Measurements from ENCODE around the gene TGFBR1. TPM values are rescaled to one million over a fixed set of nuclear protein-coding genes. Genes with fewer than 3 reads are reported as not detected.

TGFBR1 gene
- total RNA-seq, 1 donor from 2014 or later: 138 TPM

DNA sequence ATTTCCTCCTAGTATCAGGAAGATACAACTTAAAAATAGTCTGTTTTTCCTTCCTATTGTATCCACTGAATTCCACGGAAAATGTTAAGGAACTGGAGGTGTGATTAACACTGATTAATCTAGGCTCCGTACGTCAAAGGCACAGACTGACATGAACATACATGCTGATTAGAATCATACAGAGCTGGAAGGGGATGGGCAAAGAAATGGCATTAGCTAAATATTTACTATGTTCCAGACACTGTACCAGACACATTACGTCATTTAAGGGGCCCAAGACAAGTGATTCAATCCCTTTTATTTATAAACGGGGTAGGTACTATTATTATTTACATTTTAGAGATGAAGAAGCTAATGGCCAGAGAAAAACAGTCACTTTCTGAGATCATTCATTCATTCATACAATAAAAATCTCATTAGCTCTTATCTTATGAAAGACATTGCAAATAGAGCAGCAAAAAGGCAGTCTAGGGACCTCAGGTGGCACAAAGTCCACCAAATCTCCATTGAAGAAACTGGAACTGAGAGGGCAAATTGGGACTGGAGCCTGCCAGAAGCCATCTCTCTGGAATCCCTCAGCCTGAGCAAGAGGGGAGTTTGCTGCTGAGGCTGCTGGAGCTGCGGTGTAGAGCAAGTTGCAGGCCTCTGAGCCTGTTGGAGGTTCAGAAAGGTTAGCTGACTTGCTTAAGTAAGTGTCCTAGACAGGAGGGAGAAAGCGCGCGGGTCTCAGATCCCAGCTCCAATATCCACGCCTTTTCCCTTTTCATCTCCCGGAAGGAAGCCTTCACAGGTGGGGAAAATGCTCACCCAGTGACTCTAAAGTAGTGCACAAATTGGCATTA, 1.6 kb upstream of the TGFBR1 start:
- Histone ChIP-seq H3K9ac (no peak overlapping the region), H4K20me1 (ENCODE audit: low read depth) (peaks cover 29% of the 10 kb centered on the region), H3K36me3 (no peaks in the 10 kb centered on the region), H3F3A (ENCODE audit: low read depth) (peaks cover 22% of the 10 kb centered on the region), H3K27ac (no peak overlapping the region), H3K4me3 (peak overlapping the region; percentile 51), H3K4me1 (peaks cover 35% of the 10 kb centered on the region), H2AFZ (replicated peaks) (peak overlapping the region; percentile 80), H3K27me3 (peaks cover 16% of the 10 kb centered on the region), H3K9me3 (ENCODE audit: low read depth) (no peaks in the 10 kb centered on the region), H3K4me2 (peak overlapping the region; percentile 87), H3K79me2 (ENCODE audit: low read depth) (peaks cover 30% of the 10 kb centered on the region)
- no peak overlapping the region for H3K27ac Mint-ChIP-seq
- peaks cover 5% of the 10 kb centered on the region for H3K9me3 Mint-ChIP-seq
- peaks cover 3% of the 10 kb centered on the region for H3K36me3 Mint-ChIP-seq
- peaks cover 35% of the 10 kb centered on the region for H3K4me1 Mint-ChIP-seq
- H3K4me3 Mint-ChIP-seq: peak overlapping the region; percentile 89
- peaks cover 6% of the 10 kb centered on the region for H3K27me3 Mint-ChIP-seq (ENCODE audit: insufficient read depth, low read depth)
- TF ChIP-seq EZH2 (IDR thresholded peaks at IDR 0.05) (no peak), EZH2phosphoT487 (IDR thresholded peaks at IDR 0.05) (no peak)
- TF ChIP-seq, protein P1, sequence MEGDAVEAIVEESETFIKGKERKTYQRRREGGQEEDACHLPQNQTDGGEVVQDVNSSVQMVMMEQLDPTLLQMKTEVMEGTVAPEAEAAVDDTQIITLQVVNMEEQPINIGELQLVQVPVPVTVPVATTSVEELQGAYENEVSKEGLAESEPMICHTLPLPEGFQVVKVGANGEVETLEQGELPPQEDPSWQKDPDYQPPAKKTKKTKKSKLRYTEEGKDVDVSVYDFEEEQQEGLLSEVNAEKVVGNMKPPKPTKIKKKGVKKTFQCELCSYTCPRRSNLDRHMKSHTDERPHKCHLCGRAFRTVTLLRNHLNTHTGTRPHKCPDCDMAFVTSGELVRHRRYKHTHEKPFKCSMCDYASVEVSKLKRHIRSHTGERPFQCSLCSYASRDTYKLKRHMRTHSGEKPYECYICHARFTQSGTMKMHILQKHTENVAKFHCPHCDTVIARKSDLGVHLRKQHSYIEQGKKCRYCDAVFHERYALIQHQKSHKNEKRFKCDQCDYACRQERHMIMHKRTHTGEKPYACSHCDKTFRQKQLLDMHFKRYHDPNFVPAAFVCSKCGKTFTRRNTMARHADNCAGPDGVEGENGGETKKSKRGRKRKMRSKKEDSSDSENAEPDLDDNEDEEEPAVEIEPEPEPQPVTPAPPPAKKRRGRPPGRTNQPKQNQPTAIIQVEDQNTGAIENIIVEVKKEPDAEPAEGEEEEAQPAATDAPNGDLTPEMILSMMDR (IDR thresholded peaks at IDR 0.05): no peak
- peak; percentile 52 for DNase-seq (ENCODE audit: low spot score)

DNA sequence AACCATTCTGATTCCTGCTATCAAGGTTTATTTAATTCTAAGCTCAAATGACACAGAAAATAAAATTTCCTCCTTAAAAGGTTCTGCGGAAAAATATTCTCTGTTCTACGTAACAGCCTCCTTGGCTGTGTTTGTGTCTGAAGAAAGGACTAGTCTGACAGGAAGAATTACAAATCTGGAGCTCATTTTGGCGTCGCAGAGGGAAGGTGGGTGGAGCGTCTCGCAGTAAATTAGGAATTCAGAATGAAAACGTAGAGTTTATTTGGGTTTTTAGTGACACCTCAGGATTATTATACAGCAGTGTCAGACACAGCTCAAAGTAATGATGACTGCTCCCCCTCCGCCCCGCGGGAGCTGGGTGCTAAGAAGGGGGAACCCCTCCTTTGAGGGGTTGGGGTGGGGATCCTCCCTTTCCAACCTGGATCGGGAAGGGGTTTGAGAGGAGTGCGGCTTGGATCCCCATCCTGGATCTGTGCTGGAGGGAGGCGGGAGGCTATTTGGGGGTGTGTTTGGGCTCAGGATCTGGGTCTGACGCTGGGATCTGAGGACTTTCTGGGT, 933 bp upstream of the TGFBR1 start:
- no peak overlapping the region for H3K9ac ChIP-seq
- Mint-ChIP-seq H3K36me3 (peaks cover 10% of the 10 kb centered on the region), H3K27ac (peak overlapping the region; percentile 14), H3K4me1 (peaks cover 39% of the 10 kb centered on the region), H3K4me3 (peak overlapping the region; percentile 89), H3K9me3 (peaks cover 9% of the 10 kb centered on the region), H3K27me3 (ENCODE audit: insufficient read depth, low read depth) (peaks cover 6% of the 10 kb centered on the region)
- peaks cover 22% of the 10 kb centered on the region for H3F3A ChIP-seq (ENCODE audit: low read depth)
- peaks cover 37% of the 10 kb centered on the region for H3K79me2 ChIP-seq (ENCODE audit: low read depth)
- H3K4me3 ChIP-seq: peak overlapping the region; percentile 51
- H3K4me1 ChIP-seq: peaks cover 36% of the 10 kb centered on the region
- H4K20me1 ChIP-seq (ENCODE audit: low read depth): peaks cover 36% of the 10 kb centered on the region
- H3K36me3 ChIP-seq: no peaks in the 10 kb centered on the region
- peak; percentile 36 for DNase-seq (ENCODE audit: low spot score)
- peak overlapping the region; percentile 80 for H2AFZ ChIP-seq (replicated peaks)
- H3K27ac ChIP-seq: no peak overlapping the region
- H3K9me3 ChIP-seq (ENCODE audit: low read depth): no peaks in the 10 kb centered on the region
- H3K4me2 ChIP-seq: peak overlapping the region; percentile 87
- H3K27me3 ChIP-seq: peaks cover 16% of the 10 kb centered on the region
- TF ChIP-seq, protein P1 (IDR thresholded peaks at IDR 0.05): no peak
- TF ChIP-seq EZH2 (IDR thresholded peaks at IDR 0.05) (no peak), EZH2phosphoT487 (IDR thresholded peaks at IDR 0.05) (no peak)

DNA sequence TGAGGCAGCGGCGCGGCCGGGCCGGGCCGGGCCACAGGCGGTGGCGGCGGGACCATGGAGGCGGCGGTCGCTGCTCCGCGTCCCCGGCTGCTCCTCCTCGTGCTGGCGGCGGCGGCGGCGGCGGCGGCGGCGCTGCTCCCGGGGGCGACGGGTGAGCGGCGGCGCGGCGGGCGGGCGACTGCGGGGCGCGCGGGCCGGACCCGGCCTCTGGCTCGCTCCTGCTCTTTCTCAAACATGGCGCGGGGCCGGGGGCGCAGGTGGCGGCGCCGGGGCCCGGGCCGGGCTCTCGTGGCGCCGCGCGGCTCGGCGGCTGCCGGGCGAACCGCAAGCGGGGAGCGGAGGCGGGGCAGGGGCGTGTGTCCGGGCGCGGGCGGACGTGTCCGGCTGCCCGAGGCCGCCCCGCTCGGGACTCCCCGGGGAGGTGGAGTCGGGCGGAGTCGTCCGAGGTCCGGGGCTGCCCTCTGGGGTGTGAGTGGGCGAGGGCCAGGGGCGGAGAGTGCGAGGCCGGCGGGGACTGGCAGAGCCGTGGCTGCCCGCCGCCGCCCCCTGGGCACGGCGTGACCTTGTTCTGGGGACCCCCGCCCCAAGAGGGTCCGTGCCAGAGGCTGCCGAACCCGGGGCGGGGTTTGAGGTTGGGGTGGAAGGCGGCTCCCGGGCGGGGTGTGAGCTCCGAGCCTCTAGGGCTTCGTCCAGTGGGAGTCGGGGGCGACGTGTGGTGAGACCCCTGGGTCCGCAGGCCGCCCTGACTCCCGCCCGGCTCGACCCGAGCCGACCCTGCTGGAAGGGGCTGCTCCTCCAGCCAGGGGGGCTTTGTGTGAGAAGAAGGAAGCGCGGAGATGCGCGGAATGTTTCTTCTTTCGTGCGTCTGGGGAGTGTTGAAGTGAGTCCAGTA, 485 bp downstream of the TGFBR1 start:
- H3K36me3 ChIP-seq: no peaks in the 10 kb centered on the region
- H3K27me3 ChIP-seq: peaks cover 16% of the 10 kb centered on the region
- peaks cover 36% of the 10 kb centered on the region for H3K4me1 ChIP-seq
- Mint-ChIP-seq H3K4me3 (peak overlapping the region; percentile 89), H3K27ac (peak overlapping the region; percentile 48), H3K36me3 (peaks cover 23% of the 10 kb centered on the region), H3K4me1 (peaks cover 39% of the 10 kb centered on the region), H3K27me3 (ENCODE audit: insufficient read depth, low read depth) (peaks cover 4% of the 10 kb centered on the region), H3K9me3 (peaks cover 12% of the 10 kb centered on the region)
- no peaks in the 10 kb centered on the region for H3K9me3 ChIP-seq (ENCODE audit: low read depth)
- H4K20me1 ChIP-seq (ENCODE audit: low read depth): peaks cover 50% of the 10 kb centered on the region
- H3K79me2 ChIP-seq (ENCODE audit: low read depth): peaks cover 51% of the 10 kb centered on the region
- peak overlapping the region; percentile 76 for H3K9ac ChIP-seq
- no peak overlapping the region for H2AFZ ChIP-seq (replicated peaks)
- peak; percentile 85 for DNase-seq (ENCODE audit: low spot score)
- peaks cover 22% of the 10 kb centered on the region for H3F3A ChIP-seq (ENCODE audit: low read depth)
- TF ChIP-seq EZH2phosphoT487 (IDR thresholded peaks at IDR 0.05) (no peak), EZH2 (IDR thresholded peaks at IDR 0.05) (no peak)
- TF ChIP-seq, protein P1 (IDR thresholded peaks at IDR 0.05): no peak
- peak overlapping the region; percentile 94 for H3K4me3 ChIP-seq
- peak overlapping the region; percentile 59 for H3K27ac ChIP-seq
- H3K4me2 ChIP-seq: peak overlapping the region; percentile 86
